GM12892 (cell line): ENCODE results near the gene KDM7A.
"Not testable (repeated sequence)": the region's sequence is repeated elsewhere in the genome, so short reads cannot be mapped to it uniquely, and the experiment has no call there.

Experiments
- DNase-seq: peaks from one replicate; pipeline ENCODE4 v3.0.0; 2011; ENCODE audit not compliant: insufficient read length
- FAIRE-seq: peaks from 2 replicates; lab custom pipeline; 2011; peaks lifted over from hg19 to GRCh38; lab: Jason Lieb, UNC
- POLR2A ChIP-seq: IDR thresholded peaks from 2 replicates; pipeline ENCODE4 v1.6.1; 2011; ENCODE audit warnings: low read depth, low read length, control low read depth
- POLR2AphosphoS5 ChIP-seq: IDR thresholded peaks from 2 replicates; pipeline ENCODE4 v1.6.1; 2011; ENCODE audit warnings: low read depth, low read length, control low read depth
- TAF1 ChIP-seq: IDR thresholded peaks from 2 replicates; pipeline ENCODE4 v1.6.1; 2011; ENCODE audit warnings: low read depth, mild to moderate bottlenecking, control low read depth, low read length, borderline replicate concordance

The KDM7A gene

GRCh38 chr7:140175221-140176121 lies 1.3 kb downstream of the KDM7A start:
- peak; percentile 44 for DNase-seq
- no peak for TF ChIP-seq POLR2AphosphoS5
- no peak for TF ChIP-seq TAF1
- no peak for TF ChIP-seq POLR2A
- peak; percentile 89 for FAIRE-seq

GRCh38 chr7:140174217-140174616 lies 2.6 kb downstream of the KDM7A start:
- DNase-seq: no peak
- TF ChIP-seq POLR2AphosphoS5 (no peak), POLR2A (no peak), TAF1 (no peak)
- FAIRE-seq: no peak

GRCh38 chr7:140170375-140170774 lies 6.4 kb downstream of the KDM7A start:
- DNase-seq: no peak
- TF ChIP-seq POLR2AphosphoS5 (no peak), POLR2A (no peak), TAF1 (no peak)
- no peak for FAIRE-seq

GRCh38 chr7:140168816-140169215 lies 8.0 kb downstream of the KDM7A start:
- peak; percentile 27 for FAIRE-seq
- DNase-seq: no peak
- TF ChIP-seq TAF1 (no peak), POLR2A (no peak), POLR2AphosphoS5 (no peak)

GRCh38 chr7:140165422-140165821 lies 11.4 kb downstream of the KDM7A start:
- FAIRE-seq: no peak
- DNase-seq: no peak
- no peak for TF ChIP-seq POLR2AphosphoS5

GRCh38 chr7:140162081-140162480 lies 14.7 kb downstream of the KDM7A start:
- DNase-seq, FAIRE-seq: not testable (repeated sequence)

GRCh38 chr7:140161047-140161446 lies 15.7 kb downstream of the KDM7A start:
- no peak for TF ChIP-seq TAF1
- no peak for TF ChIP-seq POLR2AphosphoS5
- TF ChIP-seq POLR2A: no peak
- no peak for DNase-seq
- no peak for FAIRE-seq

GRCh38 chr7:140160308-140160707 lies 16.5 kb downstream of the KDM7A start:
- TF ChIP-seq TAF1 (no peak), POLR2AphosphoS5 (no peak), POLR2A (no peak)
- DNase-seq: no peak
- FAIRE-seq: no peak

GRCh38 chr7:140159497-140159896 lies 17.3 kb downstream of the KDM7A start:
- DNase-seq (no peak), FAIRE-seq (no peak)
- TF ChIP-seq POLR2A: no peak
- TF ChIP-seq POLR2AphosphoS5: no peak
- TF ChIP-seq TAF1: no peak

GRCh38 chr7:140156460-140157080 lies 20.2 kb downstream of the KDM7A start:
- FAIRE-seq (no peak), DNase-seq (no peak)
- TF ChIP-seq TAF1 (no peak), POLR2AphosphoS5 (no peak), POLR2A (no peak)

- TF ChIP-seq POLR2AphosphoS5 (no peak), POLR2A (no peak), TAF1 (no peak)
- FAIRE-seq: no peak
- DNase-seq: no peak
Observed at GRCh38 chr7:140155428-140155827, 21.4 kb downstream of the KDM7A start.

- no peak for DNase-seq
- no peak for FAIRE-seq
- no peak for TF ChIP-seq TAF1
- no peak for TF ChIP-seq POLR2AphosphoS5
- TF ChIP-seq POLR2A: no peak
Observed at GRCh38 chr7:140153666-140154161, 23.1 kb downstream of the KDM7A start.
